Frontal cortex (tissue), 4 donors: Measurements from ENCODE around the gene SMG9. TPM values are rescaled to one million over a fixed set of nuclear protein-coding genes. Genes with fewer than 3 reads are reported as not detected.

Source experiments
- DNase-seq, 2 donors: peaks; one replicate each; pipeline ENCODE4 v3.0.0; 2012; ENCODE audit warnings: low spot score in 2 of 2
- FAIRE-seq: peaks from 2 replicates; lab custom pipeline; 2012; peaks lifted over from hg19 to GRCh38; lab: Jason Lieb, UNC
- total RNA-seq: library from RNA; depleted of rRNA; stranded (reverse); fragments of >200 nt; gene quantifications from one replicate; pipeline ENCODE4 v1.2.3, GENCODE V29; 2014
- donor health status: control.
- donor health status: control.
- donor health status: control.

The SMG9 gene
- total RNA-seq, 1 donor from 2014 or later = 6.9 TPM

- no peak for FAIRE-seq
- no peak for DNase-seq
Measured at GRCh38 chr19:43731846-43732245, 22.9 kb downstream of the SMG9 start.

- DNase-seq (no peak), FAIRE-seq (no peak)
Measured at GRCh38 chr19:43731346-43731745, 23.4 kb downstream of the SMG9 start.

GRCh38 chr19:43729919-43730318 is 24.8 kb downstream of the SMG9 start:
- FAIRE-seq = no peak

GRCh38 chr19:43727593-43727853 is 27.2 kb downstream of the SMG9 start:
- FAIRE-seq = no peak
- DNase-seq = no peak

More at GRCh38 chr19:43729919-43730318, 24.8 kb downstream of the SMG9 start:
- no peak for DNase-seq

GRCh38 chr19:43726736-43727592 is 27.8 kb downstream of the SMG9 start:
- DNase-seq (no peak), FAIRE-seq (no peak)

GRCh38 chr19:43725468-43725867 is 29.3 kb downstream of the SMG9 start:
- FAIRE-seq (no peak), DNase-seq (no peak)

- no peak for DNase-seq
- no peak for FAIRE-seq
Measured at GRCh38 chr19:43724896-43725295, 29.9 kb downstream of the SMG9 start.

GRCh38 chr19:43723588-43723987 is 31.2 kb downstream of the SMG9 start:
- no peak for FAIRE-seq

GRCh38 chr19:43721469-43722048 is 33.2 kb downstream of the SMG9 start:
- FAIRE-seq = no peak
- DNase-seq = no peak

More at GRCh38 chr19:43723588-43723987, 31.2 kb downstream of the SMG9 start:
- no peak for DNase-seq

- FAIRE-seq (no peak), DNase-seq (no peak)
Measured at GRCh38 chr19:43720936-43721335, 33.8 kb downstream of the SMG9 start.

GRCh38 chr19:43719918-43720317 is 34.8 kb downstream of the SMG9 start:
- FAIRE-seq (no peak), DNase-seq (no peak)

GRCh38 chr19:43719378-43719868 is 35.3 kb downstream of the SMG9 start:
- DNase-seq = no peak
- no peak for FAIRE-seq

GRCh38 chr19:43718627-43719377 is 36.0 kb downstream of the SMG9 start:
- FAIRE-seq = no peak
- DNase-seq = no peak

- no peak for FAIRE-seq
- no peak for DNase-seq
Measured at GRCh38 chr19:43715776-43716175, 39.0 kb downstream of the SMG9 start, which contains the start of gene IRGC. Gene IRGC (plus strand): TSS chr19:43716076. CDS start chr19:43718559, 2,483 bp downstream.

- FAIRE-seq = no peak
- no peak for DNase-seq
Measured at GRCh38 chr19:43713208-43713607, 41.6 kb downstream of the SMG9 start.

GRCh38 chr19:43711751-43712355 is 42.9 kb downstream of the SMG9 start:
- no peak for FAIRE-seq

GRCh38 chr19:43708716-43709115 is 46.0 kb downstream of the SMG9 start:
- FAIRE-seq (no peak), DNase-seq (no peak)

More at GRCh38 chr19:43711751-43712355, 42.9 kb downstream of the SMG9 start:
- no peak for DNase-seq

GRCh38 chr19:43707158-43707712 is 47.5 kb downstream of the SMG9 start:
- no peak for FAIRE-seq
- no peak for DNase-seq

GRCh38 chr19:43705729-43706128 is 49.0 kb downstream of the SMG9 start:
- no peak for FAIRE-seq
- DNase-seq = no peak
